GM12873 (cell line): ENCODE data around the gene KCND3.

ENCODE experiments used
- TF ChIP-seq, protein P1 (sequence below): IDR thresholded peaks from 2 replicates; pipeline ENCODE4 v1.5.1; 2012; ENCODE audit warnings: low read depth, mild to moderate bottlenecking, moderate library complexity, low read length, control low read depth; ENCODE audit not compliant: insufficient read depth; ENCODE audit errors: missing control alignments

KCND3 gene

GRCh38 chr1:111802110-111802509 is 187.4 kb downstream of the KCND3 start:
- TF ChIP-seq, protein P1, sequence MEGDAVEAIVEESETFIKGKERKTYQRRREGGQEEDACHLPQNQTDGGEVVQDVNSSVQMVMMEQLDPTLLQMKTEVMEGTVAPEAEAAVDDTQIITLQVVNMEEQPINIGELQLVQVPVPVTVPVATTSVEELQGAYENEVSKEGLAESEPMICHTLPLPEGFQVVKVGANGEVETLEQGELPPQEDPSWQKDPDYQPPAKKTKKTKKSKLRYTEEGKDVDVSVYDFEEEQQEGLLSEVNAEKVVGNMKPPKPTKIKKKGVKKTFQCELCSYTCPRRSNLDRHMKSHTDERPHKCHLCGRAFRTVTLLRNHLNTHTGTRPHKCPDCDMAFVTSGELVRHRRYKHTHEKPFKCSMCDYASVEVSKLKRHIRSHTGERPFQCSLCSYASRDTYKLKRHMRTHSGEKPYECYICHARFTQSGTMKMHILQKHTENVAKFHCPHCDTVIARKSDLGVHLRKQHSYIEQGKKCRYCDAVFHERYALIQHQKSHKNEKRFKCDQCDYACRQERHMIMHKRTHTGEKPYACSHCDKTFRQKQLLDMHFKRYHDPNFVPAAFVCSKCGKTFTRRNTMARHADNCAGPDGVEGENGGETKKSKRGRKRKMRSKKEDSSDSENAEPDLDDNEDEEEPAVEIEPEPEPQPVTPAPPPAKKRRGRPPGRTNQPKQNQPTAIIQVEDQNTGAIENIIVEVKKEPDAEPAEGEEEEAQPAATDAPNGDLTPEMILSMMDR: no peak

GRCh38 chr1:111801071-111801850 is 188.2 kb downstream of the KCND3 start:
- TF ChIP-seq, protein P1: no peak

DNA sequence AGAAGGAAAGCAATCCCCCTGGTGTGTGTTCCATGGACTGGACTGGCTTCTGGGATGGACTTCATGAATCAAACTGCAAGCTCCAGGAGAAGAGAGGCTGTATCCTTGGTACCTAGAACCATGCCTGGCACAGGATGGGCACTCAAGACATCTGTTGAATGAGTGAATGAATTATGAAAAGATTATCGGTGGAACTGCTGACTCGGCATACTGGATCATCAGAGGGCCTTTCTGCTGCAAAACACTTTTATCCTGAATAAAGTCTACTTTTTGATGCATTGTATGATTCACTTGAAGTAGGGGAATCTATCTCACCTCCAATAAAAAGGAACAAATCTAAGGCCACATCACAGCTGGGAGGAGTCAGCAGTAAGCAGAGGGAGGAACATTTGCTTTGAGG is 190.9 kb downstream of the KCND3 start:
- TF ChIP-seq, protein P1: no peak

DNA sequence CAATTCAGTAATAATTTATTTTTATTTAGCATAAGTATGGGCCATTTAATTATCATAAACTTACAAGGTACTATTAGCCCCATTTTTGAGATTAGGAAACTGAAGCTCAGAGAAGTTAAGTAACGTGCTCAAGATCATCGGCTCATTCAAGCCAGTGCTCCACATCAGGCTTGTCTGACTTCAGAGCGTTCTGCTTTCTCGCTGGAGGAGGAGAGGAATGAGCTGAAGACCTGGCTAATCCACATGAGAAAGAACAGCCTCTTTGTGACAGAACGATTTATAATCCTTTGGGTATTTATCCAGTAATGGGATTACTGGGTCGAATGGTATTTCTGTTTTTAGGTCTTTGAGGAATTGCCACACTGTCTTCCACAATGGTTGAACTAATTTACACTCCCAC is 194.1 kb downstream of the KCND3 start:
- TF ChIP-seq, protein P1: no peak

DNA sequence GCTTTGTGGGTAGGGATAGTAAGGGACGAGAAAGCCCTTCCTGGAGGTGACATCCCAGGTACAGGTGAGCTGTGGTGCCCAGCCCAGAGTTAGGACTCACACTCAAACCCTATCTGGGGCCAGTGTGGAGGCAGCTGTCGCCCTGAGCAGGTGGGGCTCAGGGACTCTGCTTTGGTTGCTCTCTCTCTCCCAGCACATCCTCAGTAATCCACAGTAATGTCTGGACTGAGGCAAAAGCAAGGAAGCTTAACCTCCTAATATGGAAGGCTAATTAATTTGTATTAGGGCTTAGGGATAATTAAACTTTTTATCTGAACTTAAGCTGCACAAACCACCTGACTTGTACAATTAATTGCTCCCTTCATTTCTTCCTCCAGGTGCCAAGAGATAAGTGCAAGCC is 195.5 kb downstream of the KCND3 start:
- TF ChIP-seq, protein P1: no peak

DNA sequence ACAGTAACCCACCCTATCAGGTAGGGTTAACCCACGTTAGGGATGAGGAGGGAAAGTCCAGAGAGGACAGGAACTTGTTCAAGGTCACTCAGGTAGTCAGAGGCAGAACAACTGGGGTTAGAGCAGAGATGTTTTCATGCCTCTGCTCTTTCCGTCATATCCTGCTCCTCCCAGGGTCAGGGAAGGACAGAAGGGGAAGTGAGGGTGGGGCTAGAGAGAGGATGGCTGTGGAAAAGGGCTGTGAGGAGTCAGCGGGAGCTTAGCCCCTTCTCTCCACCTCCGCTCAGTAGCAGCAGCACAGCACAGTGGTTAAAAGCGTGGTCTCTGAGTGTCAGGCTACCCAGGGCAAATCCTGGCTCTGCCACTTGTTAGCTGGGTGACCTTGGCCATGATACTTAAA is 197.2 kb downstream of the KCND3 start:
- TF ChIP-seq, protein P1: no peak

DNA sequence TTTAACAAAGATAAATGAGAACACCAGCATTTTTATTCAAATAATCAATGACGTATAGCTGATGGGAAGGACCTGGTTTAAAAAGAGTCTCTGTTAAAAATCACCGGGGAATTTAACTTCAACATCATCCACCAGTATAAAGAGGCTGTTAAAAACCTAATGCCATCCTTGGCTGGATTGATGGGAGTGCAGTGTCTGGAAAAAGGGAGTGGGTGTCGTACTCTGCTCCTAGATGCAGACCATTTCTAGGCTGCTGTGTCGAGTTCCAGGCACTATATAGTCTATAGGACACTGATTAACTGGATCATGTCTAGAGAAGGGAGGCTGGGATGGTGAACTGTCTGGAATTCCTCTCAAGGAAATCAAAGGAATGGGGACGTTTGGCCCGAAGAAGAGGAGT is 197.7 kb downstream of the KCND3 start:
- TF ChIP-seq, protein P1: no peak
